Naive B cell (primary cell): Measurements from ENCODE around the gene CIART. TPM values are rescaled to one million over a fixed set of nuclear protein-coding genes. Genes with fewer than 3 reads are reported as not detected.

Experiments
- ATAC-seq, 2 donors: fragments of 150-1000 bp; cut with Tn5 transposase; 2 replicates each; pipeline ENCODE4 v1.10.0; 2021; ENCODE audit warnings: low read depth in 2 of 2, mild to moderate bottlenecking in 2 of 2, moderate library complexity in 2 of 2
- DNase-seq: peaks from one replicate; pipeline ENCODE4 v3.0.0; 2022
- H3K27ac Mint-ChIP-seq, 6 donors: one replicate each; pipeline ENCODE4 v1.8.0; 2020 to 2022; ENCODE audit warnings: mild to moderate bottlenecking in 6 of 6, mixed read lengths in 6 of 6, moderate library complexity in 5 of 6, inconsistent platforms in 2 of 6
- H3K27me3 Mint-ChIP-seq, 3 donors: one replicate each; pipeline ENCODE4 v1.8.0; 2021 to 2022; ENCODE audit warnings: mixed read lengths in 3 of 3, mild to moderate bottlenecking in 1 of 3
- H3K36me3 Mint-ChIP-seq, 2 donors: one replicate each; pipeline ENCODE4 v1.8.0; 2020 to 2022; ENCODE audit warnings: mixed read lengths in 2 of 2, inconsistent platforms in 1 of 2, mild to moderate bottlenecking in 1 of 2
- H3K4me1 Mint-ChIP-seq, 3 donors: one replicate each; pipeline ENCODE4 v1.8.0; 2020 to 2022; ENCODE audit warnings: mixed read lengths in 3 of 3, inconsistent platforms in 1 of 3, mild to moderate bottlenecking in 1 of 3, moderate library complexity in 1 of 3
- H3K4me3 Mint-ChIP-seq, 8 donors: one replicate each; pipeline ENCODE4 v1.8.0; 2020 to 2022; ENCODE audit warnings: mild to moderate bottlenecking in 8 of 8, mixed read lengths in 8 of 8, moderate library complexity in 8 of 8, inconsistent platforms in 2 of 8
- H3K9me3 Mint-ChIP-seq, 7 donors: one replicate each; pipeline ENCODE4 v1.8.0; 2020 to 2022; ENCODE audit warnings: mixed read lengths in 7 of 7, mild to moderate bottlenecking in 5 of 7, inconsistent platforms in 2 of 7, moderate library complexity in 1 of 7
- polyA plus RNA-seq, 6 donors: library from polyadenylated mRNA; unstranded; fragments of 300-500 nt; fragmentation: Illumina TruSeq; gene quantifications; one replicate each; pipeline ENCODE4 v1.2.3, GENCODE V29; 2021; ENCODE audit warnings: low read depth in 6 of 6

CIART gene
- polyA plus RNA-seq, 6 donors from 2014 or later: 0.22 TPM; not detected in 5

DNA sequence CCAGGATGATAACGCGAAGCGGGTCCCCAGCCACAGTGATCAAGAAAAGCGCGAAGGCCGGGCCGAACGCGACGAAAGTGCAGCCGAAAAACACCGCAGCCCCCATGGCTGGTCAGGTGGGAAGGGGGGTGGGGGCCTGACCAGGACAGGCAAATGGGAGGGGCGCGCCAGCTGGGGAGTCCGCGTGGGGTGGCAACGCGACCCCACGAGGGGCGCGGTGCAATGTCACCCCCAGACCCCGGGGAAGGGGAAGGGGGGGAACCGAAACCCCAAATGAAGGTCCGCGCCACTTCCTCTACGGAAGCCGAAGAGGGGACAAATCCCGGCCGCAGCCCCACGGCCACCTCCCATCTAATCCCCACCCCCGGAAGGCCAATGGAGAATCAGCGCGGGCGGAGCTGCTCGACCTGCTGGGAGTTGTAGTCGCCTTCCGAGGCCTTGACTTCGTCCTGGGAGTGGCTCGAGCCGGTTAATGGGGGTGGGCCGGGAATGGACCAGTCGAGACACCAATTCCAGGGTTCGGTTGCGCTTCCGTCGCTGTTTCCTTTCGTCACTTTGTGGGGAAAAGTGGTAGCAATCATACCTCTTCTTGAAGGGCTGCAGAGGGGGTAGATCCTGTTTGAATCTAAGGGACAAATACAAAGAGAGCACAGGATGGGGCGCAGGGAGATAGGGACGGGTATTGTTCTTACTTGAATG lies 13.5 kb upstream of the CIART start, which contains the start of gene APH1A:
APH1A (minus strand) TSS at position 312 of the 699 bp plus-strand sequence; CDS start at position 106, 206 bp downstream.
- peak; percentile 87 to 91 for ATAC-seq
- Mint-ChIP-seq H3K4me3 (peak within 1 kb of the TSS; percentile 97 to 100 (median 98)), H3K36me3 (peaks cover 0 to 7% of the 10 kb centered on the region in 2 donors), H3K27ac (peak within 1 kb of the TSS; percentile 98 to 100 (median 99)), H3K27me3 (peaks cover 4 to 13% (median 9%) of the 10 kb centered on the region in 3 donors), H3K9me3 (no peaks in the 10 kb centered on the region), H3K4me1 (peaks cover 32 to 40% (median 32%) of the 10 kb centered on the region in 3 donors)
- peak; percentile 94 for DNase-seq

GRCh38 chr1:150269451-150269850 lies 12.9 kb upstream of the CIART start:
- Mint-ChIP-seq H3K4me3 (peak overlapping the region; percentile 97 to 100 (median 98)), H3K27me3 (peaks cover 4 to 13% (median 11%) of the 10 kb centered on the region in 3 donors), H3K36me3 (peaks cover 0 to 7% of the 10 kb centered on the region in 2 donors), H3K27ac (peak overlapping the region; percentile 98 to 100 (median 99)), H3K4me1 (peaks cover 32 to 40% (median 32%) of the 10 kb centered on the region in 3 donors), H3K9me3 (no peaks in the 10 kb centered on the region)
- DNase-seq: no peak
- no peak for ATAC-seq

GRCh38 chr1:150271291-150271959 lies 10.9 kb upstream of the CIART start:
- no peaks in the 10 kb centered on the region for H3K9me3 Mint-ChIP-seq
- H3K36me3 Mint-ChIP-seq: peaks cover 0 to 7% of the 10 kb centered on the region in 2 donors
- H3K27me3 Mint-ChIP-seq: peaks cover 4 to 18% (median 13%) of the 10 kb centered on the region in 3 donors
- ATAC-seq (no peak), DNase-seq (no peak)
- peak overlapping the region in 3 of 8 donors; percentile 23 to 69 (median 42) for H3K4me3 Mint-ChIP-seq
- H3K27ac Mint-ChIP-seq: peak overlapping the region in 3 of 6 donors; percentile 37 to 80 (median 66)
- H3K4me1 Mint-ChIP-seq: peaks cover 32 to 36% (median 32%) of the 10 kb centered on the region in 3 donors

- H3K4me3 Mint-ChIP-seq: no peak overlapping the region
- peaks cover 4 to 28% (median 13%) of the 10 kb centered on the region in 3 donors for H3K27me3 Mint-ChIP-seq
- H3K9me3 Mint-ChIP-seq: no peaks in the 10 kb centered on the region
- peaks cover 14 to 18% (median 17%) of the 10 kb centered on the region in 3 donors for H3K4me1 Mint-ChIP-seq
- H3K36me3 Mint-ChIP-seq: no peaks in the 10 kb centered on the region
- H3K27ac Mint-ChIP-seq: no peak overlapping the region
- no peak for DNase-seq
- ATAC-seq: no peak
Observed at GRCh38 chr1:150273311-150273710, 9.0 kb upstream of the CIART start.

GRCh38 chr1:150280138-150280707 lies 2.1 kb upstream of the CIART start:
- H3K36me3 Mint-ChIP-seq: peaks cover 0 to 10% of the 10 kb centered on the region in 2 donors
- peaks cover 0 to 7% (median 4%) of the 10 kb centered on the region in 7 donors for H3K9me3 Mint-ChIP-seq
- H3K27me3 Mint-ChIP-seq: peaks cover 0 to 48% (median 32%) of the 10 kb centered on the region in 3 donors
- H3K4me1 Mint-ChIP-seq: peaks cover 23 to 32% (median 23%) of the 10 kb centered on the region in 3 donors
- ATAC-seq (no peak), DNase-seq (no peak)
- peak overlapping the region in 5 of 8 donors; percentile 15 to 75 (median 35) for H3K4me3 Mint-ChIP-seq
- peak overlapping the region in 2 of 6 donors; percentile 43 to 66 for H3K27ac Mint-ChIP-seq

DNA sequence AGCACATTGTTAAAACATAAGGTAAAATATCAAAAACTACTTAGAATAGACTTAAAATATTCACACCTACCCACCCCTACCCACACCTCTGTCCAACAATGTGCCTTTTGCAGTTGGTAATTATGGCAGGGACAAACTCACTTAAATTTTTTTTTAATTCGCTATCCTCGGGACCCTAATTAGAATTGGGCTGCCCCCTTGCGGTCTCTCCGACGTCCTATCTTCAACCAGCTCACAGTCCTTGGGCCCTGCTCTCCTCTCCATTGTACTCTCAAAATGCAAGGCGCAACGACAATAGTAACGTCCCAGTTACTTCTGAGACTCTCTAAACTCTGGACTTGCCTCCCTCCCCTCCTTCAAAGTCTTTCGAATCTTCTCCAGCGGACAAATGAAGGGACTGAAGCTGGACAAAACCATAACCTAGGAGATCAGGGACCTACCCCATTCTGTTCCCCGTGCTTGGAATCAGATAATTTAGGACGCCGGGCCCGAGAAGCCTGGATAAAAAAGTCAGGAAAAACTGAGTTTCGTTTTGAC lies 1.1 kb upstream of the CIART start:
- peak; percentile 65 for DNase-seq
- H3K4me3 Mint-ChIP-seq: peak overlapping the region; percentile 75 to 97 (median 91)
- peaks cover 0 to 10% of the 10 kb centered on the region in 2 donors for H3K36me3 Mint-ChIP-seq
- H3K9me3 Mint-ChIP-seq: peaks cover 0 to 7% (median 4%) of the 10 kb centered on the region in 7 donors
- H3K4me1 Mint-ChIP-seq: peaks cover 23 to 32% (median 23%) of the 10 kb centered on the region in 3 donors
- ATAC-seq: peak; percentile 60 to 67
- peaks cover 0 to 43% (median 33%) of the 10 kb centered on the region in 3 donors for H3K27me3 Mint-ChIP-seq
- peak overlapping the region in 5 of 6 donors; percentile 58 to 95 (median 85) for H3K27ac Mint-ChIP-seq

- Mint-ChIP-seq H3K4me3 (peak overlapping the region; percentile 75 to 97 (median 91)), H3K27me3 (peaks cover 0 to 40% (median 33%) of the 10 kb centered on the region in 3 donors), H3K4me1 (peaks cover 23 to 32% (median 23%) of the 10 kb centered on the region in 3 donors), H3K27ac (peak overlapping the region; percentile 19 to 91 (median 81)), H3K36me3 (peaks cover 0 to 10% of the 10 kb centered on the region in 2 donors), H3K9me3 (peaks cover 0 to 7% (median 4%) of the 10 kb centered on the region in 7 donors)
- no peak for ATAC-seq
- DNase-seq: no peak
Observed at GRCh38 chr1:150282558-150282958, 204 bp downstream of the CIART start.

- DNase-seq (no peak), ATAC-seq (no peak)
- Mint-ChIP-seq H3K9me3 (peaks cover 0 to 7% (median 4%) of the 10 kb centered on the region in 7 donors), H3K27me3 (peaks cover 2 to 39% (median 35%) of the 10 kb centered on the region in 3 donors), H3K4me3 (peak overlapping the region in 3 of 8 donors; percentile 17 to 97 (median 86)), H3K4me1 (peaks cover 23 to 32% (median 23%) of the 10 kb centered on the region in 3 donors), H3K27ac (peak overlapping the region in 1 of 6 donors; percentile 15), H3K36me3 (peaks cover 0 to 10% of the 10 kb centered on the region in 2 donors)
Observed at GRCh38 chr1:150283260-150283659, 906 bp downstream of the CIART start.

DNA sequence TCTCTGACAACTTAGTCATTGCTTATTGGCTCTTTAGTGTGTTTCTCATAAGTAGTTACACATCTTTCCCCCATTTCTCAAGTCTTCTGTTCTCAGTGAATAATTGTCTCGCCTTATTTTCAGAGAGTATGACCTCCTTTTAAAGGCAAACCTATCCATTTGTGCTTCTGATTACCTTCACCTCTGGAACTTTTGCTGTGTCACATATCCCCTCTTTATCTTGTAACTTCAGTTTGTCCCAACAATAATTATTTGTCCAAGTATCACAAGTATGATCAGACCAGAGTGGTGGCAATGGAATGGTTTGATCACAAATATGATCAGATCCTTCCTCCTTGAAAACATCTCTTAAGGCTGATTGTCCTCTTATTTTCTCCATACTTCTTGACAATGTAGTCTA lies 6.0 kb downstream of the CIART start:
- Mint-ChIP-seq H3K36me3 (no peaks in the 10 kb centered on the region), H3K4me1 (peaks cover 6 to 9% (median 7%) of the 10 kb centered on the region in 3 donors), H3K27ac (no peak overlapping the region), H3K4me3 (no peak overlapping the region), H3K9me3 (no peaks in the 10 kb centered on the region), H3K27me3 (peaks cover 7 to 29% (median 22%) of the 10 kb centered on the region in 3 donors)
- DNase-seq (no peak), ATAC-seq (no peak)

GRCh38 chr1:150288822-150289221 lies 6.5 kb downstream of the CIART start:
- ATAC-seq (no peak), DNase-seq (no peak)
- Mint-ChIP-seq H3K36me3 (no peaks in the 10 kb centered on the region), H3K27me3 (peaks cover 7 to 29% (median 20%) of the 10 kb centered on the region in 3 donors), H3K4me1 (peaks cover 8 to 13% (median 10%) of the 10 kb centered on the region in 3 donors), H3K27ac (peak overlapping the region in 1 of 6 donors; percentile 33), H3K9me3 (no peaks in the 10 kb centered on the region), H3K4me3 (no peak overlapping the region)

- peaks cover 15 to 35% (median 15%) of the 10 kb centered on the region in 3 donors for H3K4me1 Mint-ChIP-seq
Observed at GRCh38 chr1:150293433-150294253, 11.3 kb downstream of the CIART start, which contains the start of gene MRPS21. Gene MRPS21 (plus strand): TSS chr1:150293861. CDS start chr1:150294367, 506 bp downstream.

GRCh38 chr1:150295476-150295875 lies 13.1 kb downstream of the CIART start:
- ATAC-seq: no peak

More at GRCh38 chr1:150293433-150294253, 11.3 kb downstream of the CIART start, which contains the start of gene MRPS21:
- Mint-ChIP-seq H3K9me3 (no peaks in the 10 kb centered on the region), H3K27me3 (peaks cover 2 to 12% (median 6%) of the 10 kb centered on the region in 3 donors), H3K27ac (peak within 1 kb of the TSS; percentile 92 to 99 (median 98)), H3K4me3 (peak within 1 kb of the TSS; percentile 86 to 99 (median 96)), H3K36me3 (peaks cover 8 to 12% of the 10 kb centered on the region in 2 donors)
- DNase-seq (peak; percentile 88), ATAC-seq (peak; percentile 97 to 98)

More at GRCh38 chr1:150295476-150295875, 13.1 kb downstream of the CIART start:
- Mint-ChIP-seq H3K4me1 (peaks cover 15 to 40% (median 15%) of the 10 kb centered on the region in 3 donors), H3K27me3 (peaks cover 0 to 3% (median 0%) of the 10 kb centered on the region in 3 donors), H3K4me3 (peak overlapping the region in 4 of 8 donors; percentile 42 to 97 (median 61)), H3K9me3 (no peaks in the 10 kb centered on the region), H3K27ac (peak overlapping the region in 2 of 6 donors; percentile 89 to 95), H3K36me3 (peaks cover 8 to 12% of the 10 kb centered on the region in 2 donors)
- no peak for DNase-seq
